Activated CD8-positive, alpha-beta memory T cell treated with anti-CD3 and anti-CD28 coated beads, Interleukin-2, amount 50 U/mL, for 24 hours (primary cell): Measurements from ENCODE around the gene HOXD10.

Experiments used
- DNase-seq: peaks from one replicate; pipeline ENCODE4 v3.0.0-alpha.2; 2020; ENCODE audit errors: extremely low read depth

Gene HOXD10

DNA sequence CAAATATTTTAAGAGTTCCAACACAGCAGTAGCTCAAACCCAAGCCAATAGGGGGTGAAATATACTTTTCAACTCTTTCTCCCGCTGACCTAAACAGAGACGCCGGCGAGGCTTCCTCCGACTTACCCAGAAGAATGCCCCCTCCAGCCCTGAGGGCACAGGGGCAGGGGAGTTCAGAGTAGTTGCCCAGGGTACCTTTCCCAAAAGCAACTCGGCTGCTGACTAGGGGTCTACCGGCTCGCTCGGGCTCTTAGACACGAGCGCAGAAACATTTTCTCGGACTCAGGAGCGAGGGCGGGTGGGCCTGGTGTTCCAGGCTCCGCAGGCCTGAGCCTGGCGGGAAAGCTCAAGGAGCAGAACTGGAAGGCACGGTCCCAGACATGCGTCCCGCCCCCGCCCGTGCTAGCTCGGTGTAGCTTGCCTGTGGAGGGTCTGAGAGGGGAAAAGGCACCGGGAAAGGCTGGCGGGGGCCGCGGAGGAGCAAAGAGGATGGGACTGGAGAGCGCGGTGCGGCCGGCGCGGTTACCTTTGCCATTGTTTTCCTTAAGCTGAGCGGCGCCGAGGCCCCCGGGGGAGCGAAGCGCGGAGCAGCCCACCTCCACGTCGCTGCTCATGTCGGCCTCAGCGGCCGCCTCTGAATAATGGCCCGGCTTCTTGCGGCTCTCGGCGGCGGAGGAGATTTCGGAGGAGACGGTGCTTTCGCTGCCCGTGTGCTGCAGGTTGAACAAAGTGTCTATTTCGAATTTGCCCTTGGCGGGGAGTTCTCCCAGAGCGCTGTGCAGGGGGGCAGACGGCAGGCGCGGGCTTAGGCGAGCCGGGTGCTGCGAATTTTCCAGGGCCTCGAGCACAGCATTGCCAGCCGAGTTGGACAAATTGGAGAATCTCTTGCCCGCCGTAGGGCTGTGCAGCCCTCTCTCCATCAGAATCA, 33.5 kb upstream of the HOXD10 start:
- no peak for DNase-seq

DNA sequence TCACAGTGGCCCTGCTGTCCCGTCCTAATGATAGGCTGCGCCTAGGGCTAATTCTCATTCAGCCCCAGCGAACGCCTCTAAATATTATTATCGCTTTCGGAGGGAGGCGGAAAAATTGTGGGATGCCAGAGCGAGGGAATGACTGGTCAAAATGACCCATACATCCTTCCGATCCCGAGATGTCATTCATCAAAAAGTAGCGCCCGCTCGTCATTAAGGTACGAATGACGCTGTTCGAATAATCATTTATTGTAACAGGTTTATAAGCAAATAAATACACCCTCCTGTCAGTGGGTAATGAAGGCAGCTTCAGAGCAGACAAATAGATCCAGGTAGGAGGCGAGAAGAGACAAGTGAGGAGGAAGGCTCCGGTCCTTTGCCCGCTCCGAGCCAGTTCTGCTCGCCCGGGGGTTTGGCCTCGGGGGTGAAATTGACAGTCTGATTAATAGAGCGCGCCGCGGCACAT, 32.7 kb upstream of the HOXD10 start, which contains the start of gene EVX2:
EVX2 (minus strand) TSS at position 167 of the 466 bp plus-strand sequence. CDS start 186 bp downstream, outside the sequence.
- no peak for DNase-seq

DNA sequence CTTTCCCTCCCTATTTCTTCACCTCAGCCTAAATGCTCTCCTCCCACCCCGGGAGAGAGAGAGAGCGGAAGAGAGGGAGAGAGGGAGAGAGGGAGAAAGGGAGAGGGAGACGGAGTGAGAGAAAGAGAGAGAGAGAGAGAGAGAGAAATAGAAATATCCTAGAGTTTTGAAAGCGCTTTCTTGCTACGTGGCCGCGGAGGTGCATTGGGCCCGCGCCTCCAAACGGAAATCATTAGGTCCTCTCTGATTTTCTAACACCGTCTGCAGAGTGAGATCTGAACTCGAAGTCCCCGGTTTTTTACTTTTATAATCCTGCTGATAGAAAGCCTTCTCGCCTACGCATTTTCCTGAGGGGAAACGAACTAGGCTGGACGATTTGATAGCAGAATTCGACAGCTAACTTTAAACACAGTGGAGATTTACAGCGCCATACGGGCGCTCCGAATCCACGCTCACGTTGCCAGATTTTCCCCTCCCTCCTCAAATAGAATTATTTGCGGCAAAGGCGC, 31.9 kb upstream of the HOXD10 start:
- DNase-seq = no peak

DNA sequence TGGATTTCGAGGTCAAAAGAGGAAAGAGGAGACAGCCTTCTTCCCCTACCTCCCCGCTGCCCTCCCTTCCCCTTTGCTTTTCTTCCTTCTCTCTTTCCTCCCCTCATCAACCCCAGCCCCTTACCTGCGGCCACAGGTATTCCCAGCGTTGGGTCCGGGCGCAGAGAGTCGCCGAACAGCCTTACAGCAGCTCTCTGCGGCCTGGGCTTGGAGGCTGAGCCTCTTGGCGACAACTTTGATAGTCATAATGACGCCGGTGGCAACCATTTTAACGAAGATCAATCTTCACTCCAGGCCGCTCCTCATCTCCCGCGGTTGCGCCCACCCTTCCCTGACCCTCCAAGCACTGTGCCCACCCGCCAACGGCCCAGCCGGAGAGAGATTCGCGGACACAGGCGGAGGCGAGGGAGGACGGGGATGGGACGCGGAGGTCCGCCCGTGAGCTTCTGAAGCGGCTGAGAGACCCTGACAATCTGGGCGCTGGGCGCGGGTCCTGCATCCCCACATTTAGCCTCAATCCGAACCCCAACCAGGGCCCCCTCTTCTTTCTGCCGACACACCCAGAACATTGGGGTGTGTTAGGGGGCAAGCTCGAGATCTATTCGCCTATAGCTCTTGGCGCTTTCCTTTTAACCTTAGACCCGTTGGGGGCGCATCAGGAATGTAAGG, 31.3 kb upstream of the HOXD10 start:
- DNase-seq = no peak

DNA sequence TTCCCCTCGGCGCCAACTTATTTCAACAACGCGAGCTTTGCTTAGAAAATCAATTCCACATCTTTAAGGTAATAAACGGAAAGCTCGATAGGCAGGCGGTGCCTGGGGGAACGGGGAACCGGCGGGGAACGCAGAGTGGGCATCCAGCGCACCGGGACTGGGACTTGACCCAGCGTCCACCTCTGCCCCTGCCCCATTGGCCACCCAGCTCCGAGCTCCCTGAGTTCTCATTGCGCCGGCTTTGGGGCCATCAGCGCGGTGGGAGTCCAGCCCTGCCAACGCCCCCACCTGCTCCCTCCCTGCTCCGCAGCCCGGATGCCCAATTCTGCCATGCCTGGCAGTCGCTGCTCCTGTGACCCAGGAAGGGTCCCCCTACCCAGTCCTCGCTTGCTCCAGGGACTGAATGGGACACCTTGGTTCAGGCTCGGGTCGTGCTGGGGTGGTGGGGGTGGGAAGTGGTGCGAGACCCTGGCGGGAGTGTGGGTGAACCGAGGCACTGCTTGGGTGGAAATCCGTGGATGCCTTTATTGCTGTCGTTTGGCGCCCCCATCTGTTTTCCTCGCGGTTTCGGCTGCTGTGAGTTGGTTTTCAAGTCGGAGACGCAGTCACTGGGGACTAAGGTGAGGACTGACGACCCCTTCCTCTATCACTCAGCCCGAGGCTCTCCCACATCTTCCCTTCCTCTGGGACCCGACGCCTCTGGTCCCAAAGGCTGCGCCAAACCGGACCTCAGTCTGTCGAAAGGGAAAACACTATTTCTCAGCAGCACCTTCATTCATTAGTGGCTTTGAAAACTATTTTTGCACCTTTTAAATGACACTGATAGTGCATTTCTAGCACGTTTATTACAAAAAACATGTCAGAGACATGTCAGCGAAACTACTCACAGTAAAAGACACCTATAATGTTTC, 30.5 kb upstream of the HOXD10 start:
- no peak for DNase-seq

DNA sequence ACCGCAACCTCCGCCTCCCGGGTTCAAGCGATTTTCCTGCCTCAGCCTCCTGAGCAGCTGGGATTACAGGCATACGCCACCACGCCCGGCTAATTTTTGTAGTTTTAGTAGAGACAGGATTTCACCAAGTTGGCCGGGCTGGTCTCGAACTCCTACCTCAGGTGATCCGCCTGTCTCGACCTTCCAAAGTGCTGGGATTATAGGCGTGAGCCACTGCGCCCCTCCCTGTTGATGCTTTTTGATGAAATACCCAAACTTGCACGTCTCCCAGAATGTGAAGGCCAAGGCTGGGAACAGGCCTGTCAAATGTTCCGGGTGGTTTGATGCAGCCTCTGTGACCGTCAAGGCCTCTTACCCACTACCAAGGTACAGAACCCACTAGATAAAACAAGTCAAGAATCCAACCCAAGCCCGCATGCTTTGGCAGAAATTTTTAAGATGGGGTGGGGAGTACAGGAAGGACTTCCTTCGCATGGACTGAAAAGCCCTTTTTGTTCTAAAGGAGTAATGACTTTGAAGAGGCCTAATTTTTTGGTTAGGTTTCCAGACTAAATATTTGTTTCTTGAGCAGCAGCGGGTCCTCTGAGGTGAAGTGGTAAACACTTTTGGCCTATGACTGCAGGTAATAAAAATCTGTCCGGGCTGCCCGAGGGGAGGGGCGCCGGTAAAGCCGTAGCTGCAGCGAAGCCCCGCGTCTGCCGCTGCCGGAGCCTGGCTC, 29.1 kb upstream of the HOXD10 start:
- DNase-seq = no peak

DNA sequence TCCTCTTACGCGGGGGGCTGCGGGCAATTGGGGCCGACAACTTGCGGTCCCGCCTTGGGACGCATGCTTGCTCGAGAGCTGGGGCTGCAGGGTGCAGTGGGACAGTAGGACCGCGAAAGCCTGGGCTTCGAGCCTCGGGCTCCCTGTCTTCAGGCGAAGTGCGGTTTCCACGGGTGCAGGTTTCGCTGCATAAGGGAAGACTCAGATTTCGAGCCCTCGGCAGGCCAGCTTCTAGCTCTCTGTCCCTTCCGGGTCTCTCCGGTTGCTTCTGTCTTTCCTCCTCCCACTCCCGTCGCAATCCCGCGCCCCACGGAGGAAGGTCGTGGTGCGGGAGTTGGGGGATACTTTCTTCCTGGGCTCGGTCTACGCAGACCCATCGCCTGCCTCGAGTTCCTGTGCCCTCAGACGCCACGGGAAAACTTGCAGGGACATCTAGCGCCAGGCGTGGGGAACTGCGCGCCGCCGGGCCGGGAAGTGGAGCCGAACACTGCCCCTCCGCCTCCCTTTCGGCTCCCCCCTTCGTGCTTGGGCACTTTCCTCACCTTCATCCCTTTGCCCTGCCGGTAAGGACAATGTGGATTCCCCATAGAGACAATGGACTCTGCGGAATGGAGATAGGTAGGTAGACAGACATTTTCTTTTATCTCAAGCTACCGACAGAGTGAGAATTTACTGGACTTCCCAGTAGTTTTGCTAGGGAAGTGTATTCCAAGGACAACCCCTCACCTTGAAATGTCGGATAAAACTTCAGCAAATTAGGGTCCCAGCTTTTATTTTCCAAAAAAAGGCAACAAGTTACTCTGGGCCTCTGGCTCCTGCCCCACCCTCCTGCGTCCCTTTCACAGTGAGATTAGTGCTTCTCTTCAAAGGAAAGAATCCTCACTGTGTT, 28.3 kb upstream of the HOXD10 start:
- DNase-seq = no peak

DNA sequence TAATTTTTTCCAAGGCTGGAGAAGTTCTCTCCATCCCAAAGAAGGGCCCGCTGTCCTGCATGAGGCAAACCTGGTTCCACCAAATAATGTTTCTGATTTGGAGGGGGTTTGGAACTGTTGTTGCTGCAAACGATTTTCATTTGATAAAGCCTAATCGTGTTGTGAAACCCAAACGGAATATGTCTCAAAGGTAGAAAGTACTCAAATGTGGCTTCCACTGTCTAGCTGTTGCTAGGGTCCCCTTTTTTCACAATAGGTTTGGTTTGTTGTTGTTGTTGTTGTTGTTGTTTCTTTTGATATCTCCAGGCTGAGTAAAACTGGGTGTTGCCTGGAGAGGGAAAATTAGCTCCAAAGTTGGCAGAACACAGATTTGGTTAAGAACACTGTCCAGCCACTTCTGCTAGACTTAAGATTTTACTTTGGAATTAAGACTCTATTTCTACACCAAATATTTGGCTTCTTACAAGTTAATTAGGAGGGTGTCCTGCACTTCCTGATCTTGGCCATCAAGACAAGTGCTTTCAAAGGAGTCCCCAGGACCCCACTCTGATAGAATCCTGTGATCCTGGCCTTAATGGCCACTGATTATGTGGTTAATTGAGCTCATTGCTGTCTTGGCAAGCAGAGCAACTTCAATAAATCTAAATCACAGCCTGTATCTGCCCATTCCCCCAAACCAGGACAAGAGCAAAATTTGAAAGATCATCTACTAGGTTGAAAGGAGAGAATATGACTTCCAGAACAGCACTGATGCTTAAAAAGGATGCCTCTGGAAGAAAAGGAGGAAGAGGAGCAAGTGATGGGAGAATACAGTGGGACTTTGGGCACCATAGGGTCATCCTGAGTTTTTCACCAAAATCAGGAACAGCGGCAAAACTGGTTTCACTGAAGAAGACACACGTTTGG, 27.4 kb upstream of the HOXD10 start:
- DNase-seq = no peak

DNA sequence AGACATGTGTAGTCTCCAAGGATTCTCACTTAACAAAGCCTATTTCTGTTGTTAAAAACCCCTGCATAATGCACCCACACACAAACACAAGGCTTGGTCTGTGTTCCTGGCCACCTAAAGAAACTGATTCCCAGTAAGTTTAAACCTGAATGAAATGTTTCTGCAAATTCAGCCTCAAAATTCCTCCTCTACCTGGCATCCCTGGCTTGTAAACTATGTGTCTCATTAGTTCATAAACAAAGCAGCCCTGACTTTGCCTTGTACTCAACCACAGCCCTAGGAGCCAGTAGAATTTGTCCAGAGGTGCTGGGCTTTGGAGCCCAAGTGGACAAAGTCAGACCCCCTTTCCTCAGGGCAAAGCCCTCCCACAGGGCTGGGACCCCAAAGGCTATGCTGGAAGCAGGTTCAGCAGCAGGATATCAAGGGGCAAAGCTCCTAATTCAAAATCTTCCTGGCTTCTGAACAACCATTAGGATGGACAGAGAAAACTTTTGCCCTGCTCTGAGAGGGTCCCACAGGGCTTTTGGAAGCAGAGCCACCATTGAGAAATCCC, 26.7 kb upstream of the HOXD10 start:
- no peak for DNase-seq

DNA sequence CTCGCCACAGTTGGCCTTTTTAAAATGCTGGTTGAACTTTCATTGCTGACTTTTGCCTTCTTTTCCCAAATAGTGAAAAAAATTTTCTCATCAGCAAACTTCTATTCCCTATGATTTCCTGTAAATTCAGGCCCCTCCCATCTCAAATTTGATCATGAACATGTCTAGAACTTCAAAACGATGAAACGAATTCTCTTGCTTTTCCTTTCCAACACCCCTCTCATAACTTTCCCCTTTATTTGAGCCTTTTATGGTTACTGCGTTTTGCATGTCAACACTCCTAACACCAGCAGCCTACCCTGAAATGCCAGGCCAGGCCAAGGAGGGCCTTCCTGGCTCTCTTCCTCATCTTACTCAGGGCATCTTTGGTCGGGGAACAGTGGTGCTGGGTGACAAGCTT, 25.7 kb upstream of the HOXD10 start:
- DNase-seq = no peak

DNA sequence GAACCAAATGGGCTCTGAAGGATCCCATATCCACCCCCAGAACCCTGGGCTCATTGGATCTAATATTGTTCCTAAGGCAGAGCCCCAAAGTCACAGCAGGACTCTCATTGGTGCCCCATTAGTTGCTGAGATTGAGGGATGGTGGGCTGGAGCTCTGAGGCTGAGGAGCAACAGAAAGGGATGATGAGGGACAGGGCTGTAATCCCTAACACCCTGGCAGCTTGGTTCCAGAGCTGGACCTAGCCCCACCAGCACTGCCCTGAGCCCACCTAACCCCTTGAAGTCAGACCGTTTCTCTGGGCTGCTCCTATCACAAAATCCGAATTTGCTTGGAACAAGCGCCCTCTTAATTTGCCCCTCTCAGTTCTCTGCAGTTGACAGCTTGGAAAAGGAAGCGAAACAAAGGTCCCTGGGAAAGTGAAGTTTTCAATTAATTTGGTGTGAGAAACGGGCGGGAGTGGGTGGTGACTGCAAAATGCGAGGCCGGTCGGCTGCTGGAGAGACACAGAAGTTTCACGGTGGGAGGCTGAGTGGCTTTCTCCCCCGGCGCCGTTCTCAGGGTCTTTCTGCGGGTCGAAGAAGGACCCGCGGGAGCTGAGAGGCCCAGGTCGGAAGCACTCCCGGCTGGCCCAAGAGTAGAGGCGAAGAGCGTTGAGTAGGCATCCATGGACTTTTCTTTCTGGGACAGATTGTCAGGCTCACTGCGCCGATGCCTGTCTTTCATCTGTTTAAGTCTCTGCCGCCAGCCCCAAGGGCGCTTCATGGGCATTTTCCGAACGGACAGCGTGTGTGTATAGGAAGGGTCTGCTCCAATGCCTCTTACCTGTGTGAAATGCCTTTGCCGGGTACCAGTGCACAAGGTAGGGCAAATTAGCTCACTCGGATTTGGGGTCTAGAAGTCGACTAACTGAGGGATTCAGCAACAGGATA, 25.0 kb upstream of the HOXD10 start:
- DNase-seq = no peak

DNA sequence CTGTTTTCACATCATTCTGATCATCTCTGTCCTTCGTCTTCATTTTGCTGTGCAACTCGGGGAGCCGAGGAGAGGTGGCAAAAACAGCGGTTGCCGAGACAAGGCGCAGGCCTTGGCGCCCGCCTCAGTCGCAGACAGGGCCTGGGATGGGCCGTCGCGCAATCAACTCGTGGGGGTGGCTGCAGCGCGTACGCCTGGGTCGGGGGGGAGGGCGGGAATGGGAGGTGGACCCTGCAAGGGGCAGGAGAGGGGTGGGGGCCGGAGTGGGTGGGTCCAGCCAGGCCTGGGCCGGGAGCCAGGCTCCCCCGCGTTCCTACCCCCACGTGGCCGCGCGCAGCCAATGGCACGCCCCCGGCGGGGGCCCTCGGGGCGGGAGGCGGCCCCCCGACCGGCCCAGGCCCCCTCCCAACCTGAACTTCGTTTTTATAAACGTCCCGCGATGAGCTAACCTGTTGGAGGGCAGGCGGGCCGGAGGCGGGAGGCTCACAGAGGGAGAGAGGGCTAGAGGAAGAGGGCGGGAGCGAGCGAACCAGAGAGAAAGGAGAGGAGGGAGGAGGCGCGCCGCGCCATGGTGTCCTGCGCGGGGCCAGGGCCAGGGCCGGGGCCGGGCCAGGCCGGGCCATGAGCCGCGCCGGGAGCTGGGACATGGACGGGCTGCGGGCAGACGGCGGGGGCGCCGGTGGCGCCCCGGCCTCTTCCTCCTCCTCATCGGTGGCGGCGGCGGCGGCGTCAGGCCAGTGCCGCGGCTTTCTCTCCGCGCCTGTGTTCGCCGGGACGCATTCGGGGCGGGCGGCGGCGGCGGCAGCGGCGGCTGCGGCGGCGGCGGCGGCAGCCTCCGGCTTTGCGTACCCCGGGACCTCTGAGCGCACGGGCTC, 24.1 kb upstream of the HOXD10 start, which contains the start of gene HOXD13:
HOXD13 (plus strand) TSS at position 452 of the 875 bp plus-strand sequence; CDS start at position 622, 170 bp downstream.
- no peak for DNase-seq

DNA sequence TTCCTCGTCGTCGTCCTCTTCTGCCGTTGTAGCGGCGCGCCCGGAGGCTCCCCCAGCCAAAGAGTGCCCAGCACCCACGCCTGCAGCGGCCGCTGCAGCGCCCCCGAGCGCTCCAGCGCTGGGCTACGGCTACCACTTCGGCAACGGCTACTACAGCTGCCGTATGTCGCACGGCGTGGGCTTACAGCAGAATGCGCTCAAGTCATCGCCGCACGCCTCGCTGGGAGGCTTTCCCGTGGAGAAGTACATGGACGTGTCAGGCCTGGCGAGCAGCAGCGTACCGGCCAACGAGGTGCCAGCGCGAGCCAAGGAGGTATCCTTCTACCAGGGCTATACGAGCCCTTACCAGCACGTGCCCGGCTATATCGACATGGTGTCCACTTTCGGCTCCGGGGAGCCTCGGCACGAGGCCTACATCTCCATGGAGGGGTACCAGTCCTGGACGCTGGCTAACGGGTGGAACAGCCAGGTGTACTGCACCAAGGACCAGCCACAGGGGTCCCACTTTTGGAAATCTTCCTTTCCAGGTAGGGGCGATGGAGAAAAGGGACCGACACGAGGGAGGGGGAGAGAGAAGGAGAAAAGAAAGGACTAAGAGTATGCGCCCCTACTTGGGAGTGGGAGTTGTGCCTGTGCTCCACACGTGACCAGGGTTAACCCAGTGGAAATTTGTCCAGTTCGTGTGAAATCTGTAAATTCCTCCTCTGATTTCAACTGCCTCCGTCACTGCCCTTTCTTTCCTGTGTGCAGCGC, 23.3 kb upstream of the HOXD10 start:
- no peak for DNase-seq

DNA sequence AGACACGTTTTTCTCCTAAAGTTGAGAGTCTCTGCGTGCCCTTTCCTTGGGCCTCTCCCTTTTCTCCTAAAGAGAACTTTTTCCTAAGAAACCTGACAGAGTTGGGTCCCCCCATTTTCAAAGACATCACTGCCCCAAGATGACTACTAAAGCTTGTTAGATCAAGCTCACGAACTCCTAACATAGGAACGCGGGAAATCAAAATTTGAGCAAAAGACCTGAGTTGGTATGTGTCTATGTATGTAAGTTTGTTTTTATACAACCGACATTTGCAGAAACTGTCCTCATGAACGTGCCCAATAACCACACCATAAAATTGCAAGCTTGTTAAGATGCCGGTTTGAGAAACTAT, 22.7 kb upstream of the HOXD10 start:
- DNase-seq = no peak

DNA sequence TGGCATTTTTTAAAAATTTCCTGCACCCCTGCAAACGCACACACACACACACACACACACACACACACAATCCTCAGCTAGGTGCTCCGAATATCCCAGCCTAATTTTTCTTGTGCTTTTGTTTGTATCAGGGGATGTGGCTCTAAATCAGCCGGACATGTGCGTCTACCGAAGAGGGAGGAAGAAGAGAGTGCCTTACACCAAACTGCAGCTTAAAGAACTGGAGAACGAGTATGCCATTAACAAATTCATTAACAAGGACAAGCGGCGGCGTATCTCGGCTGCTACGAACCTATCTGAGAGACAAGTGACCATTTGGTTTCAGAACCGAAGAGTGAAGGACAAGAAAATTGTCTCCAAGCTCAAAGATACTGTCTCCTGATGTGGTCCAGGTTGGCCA, 22.2 kb upstream of the HOXD10 start:
- DNase-seq = no peak

DNA sequence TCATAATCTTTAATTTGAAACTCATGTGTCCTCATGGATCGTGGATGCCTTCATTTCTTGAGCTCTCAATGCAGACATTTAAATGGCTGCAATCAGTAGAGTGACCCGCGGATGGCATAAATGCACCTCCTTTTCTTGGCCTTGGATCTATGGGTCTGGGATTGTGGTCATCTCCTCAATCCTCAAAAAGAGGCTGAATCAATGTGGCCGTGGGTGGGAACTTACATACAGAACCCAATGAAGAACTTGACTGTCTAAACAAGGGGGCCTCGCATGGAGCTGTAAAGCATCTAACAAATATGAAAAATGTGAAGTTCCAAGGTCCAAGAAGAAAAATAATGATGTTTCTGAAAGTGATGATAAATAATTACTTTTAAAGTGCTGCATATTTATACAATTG, 21.2 kb upstream of the HOXD10 start:
- no peak for DNase-seq
